OCI-LY7 (cell line): Measurements from ENCODE around the gene ALK. TPM values are rescaled to one million over a fixed set of nuclear protein-coding genes. Genes with fewer than 3 reads are reported as not detected.

Source experiments
- BruUV-seq: library from RNA; stranded (reverse); fragments of 400-500 nt; replicated peaks from 2 replicates; lab custom pipeline; 2021; lab: Mats Ljungman, UMichigan
- CTCF ChIA-PET: fragments of 300-600 bp; sonication (Branson Sonifier 250); formaldehyde crosslinking; loops from one replicate; lab custom pipeline; 2022; ENCODE audit warnings: antibody characterized with exemption; ENCODE audit not compliant: unreplicated experiment; lab: Charles Lee
- POLR2A ChIA-PET: fragments of 300-600 bp; sonication (Branson Sonifier 250); formaldehyde crosslinking; loops from one replicate; lab custom pipeline; 2022; ENCODE audit warnings: antibody characterized with exemption; lab: Charles Lee
- DNase-seq: peaks from one replicate; pipeline ENCODE4 v3.0.0-alpha.2; 2015; ENCODE audit warnings: low spot score
- H2AFZ ChIP-seq: fragments of 200-600 bp; sonication (generic), shearing (Covaris generic); 2 replicates; pipeline ENCODE4 v1.6.1; 2014; ENCODE audit warnings: mild to moderate bottlenecking, antibody characterized with exemption, low read length, moderate library complexity
- H3K27ac ChIP-seq: fragments of 200-600 bp; sonication (generic); 2 replicates; pipeline ENCODE4 v1.5.1; 2014; ENCODE audit warnings: mixed run types, low read depth, mild to moderate bottlenecking, moderate library complexity, low read length, inconsistent platforms; ENCODE audit not compliant: poor library complexity, severe bottlenecking
- H3K36me3 ChIP-seq: fragments of 200-600 bp; sonication (generic); 2 replicates; pipeline ENCODE4 v1.6.1; 2014; ENCODE audit warnings: mild to moderate bottlenecking, antibody characterized with exemption, low read length, moderate library complexity, mixed read lengths; ENCODE audit not compliant: insufficient read depth
- H3K4me1 ChIP-seq: fragments of 200-600 bp; sonication (generic); 2 replicates; pipeline ENCODE4 v1.5.1; 2014; ENCODE audit warnings: mild to moderate bottlenecking, low read length; ENCODE audit not compliant: insufficient read depth, poor library complexity, severe bottlenecking
- H3K4me2 ChIP-seq: fragments of 200-600 bp; sonication (generic); 2 replicates; pipeline ENCODE4 v1.6.1; 2014; ENCODE audit warnings: mild to moderate bottlenecking, low read length
- H3K4me3 ChIP-seq: fragments of 200-600 bp; sonication (generic); 2 replicates; pipeline ENCODE4 v1.5.1; 2014; ENCODE audit warnings: mild to moderate bottlenecking, low read depth, low read length; ENCODE audit not compliant: poor library complexity, severe bottlenecking
- H3K79me2 ChIP-seq: fragments of 200-600 bp; sonication (generic); 2 replicates; pipeline ENCODE4 v1.6.1; 2016; ENCODE audit warnings: low read depth, mild to moderate bottlenecking, low read length, moderate library complexity, mixed read lengths; ENCODE audit not compliant: insufficient read depth
- H3K9me2 ChIP-seq: fragments of 200-600 bp; sonication (generic); 2 replicates; pipeline ENCODE4 v1.6.1; 2016; ENCODE audit warnings: mild to moderate bottlenecking, low read length, mixed read lengths; ENCODE audit not compliant: insufficient read depth
- H3K9me3 ChIP-seq: fragments of 200-600 bp; sonication (generic); 2 replicates; pipeline ENCODE4 v1.6.1; 2014; ENCODE audit warnings: mild to moderate bottlenecking, mixed run types, low read length, mixed read lengths
- H4K20me1 ChIP-seq: fragments of 200-600 bp; sonication (generic); 2 replicates; pipeline ENCODE4 v1.6.1; 2014; ENCODE audit warnings: mild to moderate bottlenecking, antibody characterized with exemption, low read length, moderate library complexity, mixed read lengths; ENCODE audit not compliant: insufficient read depth
- EZH2phosphoT487 ChIP-seq: fragments of 200-600 bp; sonication (generic); IDR thresholded peaks from 2 replicates; pipeline ENCODE4 v1.6.1; 2018; ENCODE audit warnings: low read depth, borderline replicate concordance, mild to moderate bottlenecking, mixed run types, antibody characterized with exemption, low read length, moderate library complexity, mixed read lengths
- intact Hi-C: fragments of 100-400 bp; cut with micrococcal nuclease; formaldehyde crosslinking; loops from one replicate; pipeline ENCODE4 v1.10.0; 2022; ENCODE audit not compliant: unreplicated experiment
- total RNA-seq, 2 experiments: library from RNA; depleted of rRNA in 1 of 2; stranded (reverse); fragments of >200 nt in 1 of 2; shearing (Covaris generic) in 1 of 2; gene quantifications; 2 replicates each; pipeline ENCODE4 v1.2.3, GENCODE V29; 2014 to 2022
- TF ChIP-seq, protein P1 (sequence below): fragments of 200-600 bp; sonication (generic); conservative IDR thresholded peaks from 2 replicates; pipeline ENCODE4 v1.5.1; 2014; ENCODE audit warnings: mild to moderate bottlenecking, antibody characterized with exemption, low read length, moderate library complexity, mixed read lengths

The ALK gene
- total RNA-seq, 2 experiments from 2014 or later = 0.09 TPM; not detected in 1

- POLR2A ChIA-PET = interaction anchor here (1.5 kb wide), 1 partner anchor 9 kb away, joined by 3 read pairs; no protein-coding TSS in a partner anchor
- no peak overlapping the region for H3K4me2 ChIP-seq
Measured at GRCh38 chr2:29744976-29745375, 176.4 kb downstream of the ALK start.

DNA sequence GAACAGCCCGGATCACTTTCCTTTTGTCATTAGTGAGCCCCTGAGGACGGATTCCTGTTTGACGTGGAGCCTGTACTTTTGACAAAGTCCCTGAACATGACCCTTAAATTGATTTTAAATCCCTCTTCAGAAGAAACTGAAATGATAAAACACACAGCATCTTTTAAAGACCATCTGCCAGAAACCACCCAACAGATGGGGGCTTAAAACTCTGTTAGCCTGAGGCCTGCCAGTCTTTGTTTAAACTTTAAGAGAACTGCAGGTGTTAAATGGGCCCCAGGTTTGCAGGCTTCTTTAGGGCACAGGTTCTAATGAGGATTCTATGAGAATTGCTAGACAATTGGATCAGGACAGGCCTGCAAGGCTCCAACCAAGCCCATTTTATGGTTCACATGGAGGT lies 177.9 kb downstream of the ALK start:
- POLR2A ChIA-PET = interaction anchor here (1.2 kb wide), 1 partner anchor 10 kb away, joined by 4 read pairs; no protein-coding TSS in a partner anchor
- intact Hi-C loops = no loop called here
- Histone ChIP-seq H3K27ac (no peak overlapping the region), H3K4me2 (no peak overlapping the region), H3K79me2 (no peaks in the 10 kb centered on the region), H3K4me3 (no peak overlapping the region), H3K9me3 (no peaks in the 10 kb centered on the region), H3K4me1 (no peaks in the 10 kb centered on the region), H4K20me1 (no peaks in the 10 kb centered on the region), H3K9me2 (no peaks in the 10 kb centered on the region), H3K36me3 (no peaks in the 10 kb centered on the region), H2AFZ (no peak overlapping the region)
- DNase-seq = no peak
- no peak for TF ChIP-seq EZH2phosphoT487
- TF ChIP-seq, protein P1, sequence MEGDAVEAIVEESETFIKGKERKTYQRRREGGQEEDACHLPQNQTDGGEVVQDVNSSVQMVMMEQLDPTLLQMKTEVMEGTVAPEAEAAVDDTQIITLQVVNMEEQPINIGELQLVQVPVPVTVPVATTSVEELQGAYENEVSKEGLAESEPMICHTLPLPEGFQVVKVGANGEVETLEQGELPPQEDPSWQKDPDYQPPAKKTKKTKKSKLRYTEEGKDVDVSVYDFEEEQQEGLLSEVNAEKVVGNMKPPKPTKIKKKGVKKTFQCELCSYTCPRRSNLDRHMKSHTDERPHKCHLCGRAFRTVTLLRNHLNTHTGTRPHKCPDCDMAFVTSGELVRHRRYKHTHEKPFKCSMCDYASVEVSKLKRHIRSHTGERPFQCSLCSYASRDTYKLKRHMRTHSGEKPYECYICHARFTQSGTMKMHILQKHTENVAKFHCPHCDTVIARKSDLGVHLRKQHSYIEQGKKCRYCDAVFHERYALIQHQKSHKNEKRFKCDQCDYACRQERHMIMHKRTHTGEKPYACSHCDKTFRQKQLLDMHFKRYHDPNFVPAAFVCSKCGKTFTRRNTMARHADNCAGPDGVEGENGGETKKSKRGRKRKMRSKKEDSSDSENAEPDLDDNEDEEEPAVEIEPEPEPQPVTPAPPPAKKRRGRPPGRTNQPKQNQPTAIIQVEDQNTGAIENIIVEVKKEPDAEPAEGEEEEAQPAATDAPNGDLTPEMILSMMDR = no peak
- CTCF ChIA-PET = no interaction called here
- BruUV-seq = no TSS peak

More at GRCh38 chr2:29744976-29745375, 176.4 kb downstream of the ALK start:
- no peak for DNase-seq
- no peak overlapping the region for H3K27ac ChIP-seq
- H3K4me3 ChIP-seq = no peak overlapping the region
- no peaks in the 10 kb centered on the region for H3K4me1 ChIP-seq
- H3K36me3 ChIP-seq = no peaks in the 10 kb centered on the region
- BruUV-seq = no TSS peak
- TF ChIP-seq EZH2phosphoT487 = no peak
- TF ChIP-seq, protein P1 = no peak
- H3K9me3 ChIP-seq = no peaks in the 10 kb centered on the region
- no peaks in the 10 kb centered on the region for H3K9me2 ChIP-seq
- intact Hi-C loops = no loop called here
- CTCF ChIA-PET = no interaction called here
- H3K79me2 ChIP-seq = no peaks in the 10 kb centered on the region
- H2AFZ ChIP-seq = no peak overlapping the region
- no peaks in the 10 kb centered on the region for H4K20me1 ChIP-seq

- Histone ChIP-seq H3K9me3 (no peaks in the 10 kb centered on the region), H3K4me2 (no peak overlapping the region), H4K20me1 (no peaks in the 10 kb centered on the region), H2AFZ (no peak overlapping the region), H3K36me3 (no peaks in the 10 kb centered on the region), H3K79me2 (no peaks in the 10 kb centered on the region), H3K4me1 (no peaks in the 10 kb centered on the region), H3K4me3 (no peak overlapping the region), H3K27ac (no peak overlapping the region), H3K9me2 (no peaks in the 10 kb centered on the region)
- CTCF ChIA-PET = no interaction called here
- intact Hi-C loops = no loop called here
- DNase-seq = no peak
- POLR2A ChIA-PET = no interaction called here
- TF ChIP-seq, protein P1 = no peak
- no peak for TF ChIP-seq EZH2phosphoT487
- BruUV-seq = no TSS peak
Measured at GRCh38 chr2:29742656-29743055, 178.7 kb downstream of the ALK start.
